Fibroblast of skin of left quadriceps (primary cell): ENCODE data around the gene B3GALT5.

Source experiments
- DNase-seq, 2 experiments: peaks; one replicate each; pipeline ENCODE4 v3.0.0-alpha.2; 2013; ENCODE audit warnings: low read depth in 2 of 2

Gene B3GALT5

DNA sequence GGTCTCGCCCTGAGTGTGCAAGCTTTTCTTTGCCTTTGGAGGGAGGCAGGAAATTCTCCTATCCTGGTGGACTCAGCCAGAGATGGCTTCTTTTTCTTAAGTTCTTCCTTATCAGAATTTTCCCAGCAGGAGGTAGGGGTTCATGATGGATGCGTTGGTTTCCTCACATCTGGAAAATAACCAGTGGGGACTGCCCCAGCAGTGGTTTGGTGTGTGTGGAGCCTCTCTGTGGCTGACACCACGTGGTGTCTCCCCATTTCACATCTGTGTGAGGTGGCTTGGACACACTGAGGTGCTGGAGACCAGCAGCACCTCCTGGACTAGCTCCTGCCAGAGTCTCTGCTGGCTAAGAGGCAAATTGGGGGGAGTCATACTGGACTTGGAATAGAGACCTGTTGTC is 32.6 kb downstream of the B3GALT5 start:
- DNase-seq = no peak

DNA sequence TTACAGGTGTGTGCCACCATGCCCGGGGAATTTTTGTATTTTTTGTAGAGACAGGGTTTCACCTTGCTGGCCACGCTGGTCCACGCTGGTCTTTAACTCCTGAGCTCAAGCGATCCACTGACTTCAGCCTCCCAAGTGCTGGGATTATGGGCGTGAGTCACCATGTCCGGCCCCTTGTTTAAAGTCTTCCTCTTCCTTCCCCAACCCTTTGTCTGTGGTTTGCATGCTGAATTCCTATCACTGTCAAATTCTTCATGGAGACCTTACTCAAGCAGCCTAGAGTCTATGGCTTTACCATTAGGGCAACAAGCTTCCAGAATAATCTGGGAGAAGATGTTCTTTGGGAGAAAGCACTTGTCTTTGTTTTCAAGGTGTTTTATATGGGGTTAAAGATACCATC is 34.7 kb downstream of the B3GALT5 start:
- peak; percentile 52 to 58 for DNase-seq

DNA sequence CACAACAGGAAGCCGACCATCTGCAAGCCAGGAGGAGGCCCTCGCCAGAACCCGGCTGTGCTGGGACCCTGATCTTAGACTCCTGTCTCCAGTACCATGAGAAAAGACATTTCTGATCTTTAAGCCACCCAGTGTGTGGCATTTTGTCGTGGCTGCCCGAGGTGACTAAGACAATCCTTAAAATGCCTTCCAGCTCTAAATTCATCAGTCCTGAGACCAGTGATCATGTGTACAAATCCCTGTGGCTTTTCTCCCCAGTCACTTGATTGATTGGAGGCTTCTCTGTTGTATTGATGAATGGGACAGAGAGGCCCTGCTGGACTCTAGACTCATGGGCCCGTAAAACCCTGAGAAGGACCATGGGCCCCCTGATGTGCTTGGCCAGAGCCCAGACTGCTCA is 36.1 kb downstream of the B3GALT5 start:
- DNase-seq = no peak

DNA sequence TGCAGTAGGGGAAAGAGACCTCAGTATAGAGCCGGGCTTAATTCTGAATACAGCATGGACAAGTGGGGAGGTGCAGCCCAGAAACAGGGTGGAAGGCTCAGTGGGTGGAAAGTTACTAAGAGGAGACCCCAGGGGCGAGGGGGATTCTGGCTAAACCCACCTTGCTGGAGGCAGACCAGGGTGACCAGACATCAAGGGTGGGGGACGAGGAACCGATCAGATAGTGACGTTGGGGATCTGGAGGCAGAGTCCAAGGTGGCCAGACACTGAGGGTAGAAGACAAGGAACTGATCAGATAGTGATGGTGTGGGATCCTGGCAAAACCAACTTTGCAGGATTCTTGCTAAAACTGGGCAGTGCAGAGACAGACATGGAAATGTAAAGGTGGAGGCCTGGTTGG is 36.8 kb downstream of the B3GALT5 start:
- no peak for DNase-seq

DNA sequence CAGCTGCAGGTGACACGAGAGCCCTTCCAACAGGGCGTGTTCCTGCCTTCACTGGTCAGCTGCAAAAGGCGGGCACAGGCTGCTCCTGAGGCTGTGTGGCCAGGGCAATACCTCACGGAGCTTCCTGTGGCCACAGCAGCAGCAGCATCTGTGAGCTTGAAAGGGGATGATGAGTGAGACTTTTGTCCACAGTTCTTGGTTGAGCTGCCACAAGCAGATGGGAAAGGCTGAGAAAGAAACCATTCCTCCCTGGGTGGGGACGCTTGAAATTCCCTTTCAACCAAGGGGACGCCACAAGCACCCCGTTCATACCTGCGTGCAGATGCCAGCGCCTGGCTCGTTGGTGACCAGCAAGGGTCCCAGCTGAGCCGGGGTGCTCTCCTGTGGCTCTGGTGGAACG is 37.6 kb downstream of the B3GALT5 start:
- no peak for DNase-seq

DNA sequence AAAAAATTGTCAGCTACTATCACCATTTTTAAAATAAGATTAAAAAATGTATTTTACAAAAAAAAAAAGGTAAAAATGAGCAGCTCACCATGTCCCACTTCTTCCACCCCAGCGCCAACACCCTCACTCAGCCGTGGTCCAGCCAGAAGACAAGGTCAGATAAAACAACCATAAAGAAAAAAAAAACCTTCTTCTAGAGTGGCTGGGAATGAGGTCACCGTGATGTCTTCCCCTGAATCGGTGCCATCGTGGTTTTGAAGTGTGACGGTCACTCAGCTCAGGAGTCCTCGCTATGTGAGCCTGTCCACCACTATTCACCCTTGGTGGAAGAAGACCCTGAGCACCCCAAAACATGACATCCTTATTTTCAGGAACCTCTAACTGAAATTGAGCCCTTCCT is 38.1 kb downstream of the B3GALT5 start:
- DNase-seq = no peak

DNA sequence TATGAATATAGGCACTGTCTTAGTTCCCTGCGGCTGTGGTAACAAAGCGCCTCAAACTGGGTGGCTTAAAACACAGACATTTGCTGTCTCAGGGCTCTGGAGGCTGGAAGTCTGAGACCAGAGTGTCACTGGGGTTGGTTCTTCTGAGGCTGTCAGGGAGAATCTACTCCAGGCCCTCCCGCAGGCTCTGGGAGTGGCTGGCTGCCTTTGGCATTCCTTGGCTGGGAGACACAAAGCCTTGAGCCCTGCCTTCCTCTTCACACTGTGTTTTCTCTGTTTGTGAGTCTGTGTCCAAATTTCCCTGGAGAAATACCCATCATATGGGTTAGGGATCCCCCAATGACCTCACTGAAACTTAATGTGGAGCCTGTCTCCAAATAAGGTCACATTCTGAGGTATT is 38.5 kb downstream of the B3GALT5 start:
- peak in 1 of 2 experiments; percentile 7 for DNase-seq

DNA sequence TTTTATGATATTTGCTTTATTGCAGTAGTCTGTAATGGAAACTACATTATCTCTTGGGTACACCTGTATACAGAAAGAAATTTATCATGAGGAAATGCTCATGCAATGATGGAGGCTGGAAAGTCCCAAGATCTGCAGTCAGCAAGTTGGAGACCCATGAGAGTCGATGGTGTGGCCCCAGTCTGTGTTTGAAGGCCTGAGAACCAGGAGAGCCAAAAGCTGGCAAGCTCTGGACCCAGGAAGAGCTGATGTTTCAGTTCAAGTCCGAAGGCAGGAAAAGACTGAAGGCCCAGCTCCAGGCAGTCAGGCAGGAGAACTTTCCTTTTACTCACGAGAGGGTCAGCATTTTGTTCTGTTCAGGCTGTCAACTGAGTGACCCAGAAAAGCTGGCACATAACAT is 42.2 kb downstream of the B3GALT5 start:
- no peak for DNase-seq

DNA sequence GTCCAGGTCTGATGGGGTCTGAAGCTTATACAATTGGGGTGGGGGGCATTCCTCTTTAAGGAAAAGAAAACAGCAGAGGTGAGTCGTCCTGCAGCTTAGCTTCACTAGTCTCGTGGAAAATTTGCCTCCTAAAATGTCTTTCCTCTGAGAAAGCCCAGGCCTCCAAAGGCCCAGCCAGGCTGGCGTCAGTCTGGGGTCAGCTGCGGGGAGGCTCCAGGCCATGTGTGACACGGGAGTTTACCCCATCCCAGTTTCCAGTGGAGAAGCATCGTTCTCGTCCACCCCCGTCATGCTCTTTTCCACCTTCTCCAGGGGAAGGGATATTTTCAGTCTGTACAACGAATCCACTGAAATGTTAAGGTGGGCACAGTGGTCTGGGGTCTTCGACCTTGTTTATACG is 42.8 kb downstream of the B3GALT5 start:
- DNase-seq = no peak

DNA sequence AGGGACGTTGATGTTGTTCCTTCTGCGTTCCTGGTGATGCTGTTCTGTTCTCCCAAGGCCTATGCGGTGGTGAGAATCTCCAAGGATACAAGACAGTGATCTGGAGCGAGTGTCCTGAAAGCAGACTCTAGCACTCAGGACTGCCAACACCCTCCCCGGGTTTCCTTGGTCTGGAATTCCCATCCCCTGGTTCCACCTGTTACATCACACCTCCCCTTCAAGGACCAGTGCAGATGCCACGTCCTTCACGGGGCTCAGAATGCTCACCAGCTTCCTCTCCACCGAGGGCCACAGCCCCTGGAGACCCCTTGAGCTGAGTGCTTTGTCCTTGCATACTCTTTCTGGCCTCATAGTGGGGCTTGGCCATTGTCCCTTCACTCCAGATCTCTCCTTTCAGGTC is 43.5 kb downstream of the B3GALT5 start:
- no peak for DNase-seq

DNA sequence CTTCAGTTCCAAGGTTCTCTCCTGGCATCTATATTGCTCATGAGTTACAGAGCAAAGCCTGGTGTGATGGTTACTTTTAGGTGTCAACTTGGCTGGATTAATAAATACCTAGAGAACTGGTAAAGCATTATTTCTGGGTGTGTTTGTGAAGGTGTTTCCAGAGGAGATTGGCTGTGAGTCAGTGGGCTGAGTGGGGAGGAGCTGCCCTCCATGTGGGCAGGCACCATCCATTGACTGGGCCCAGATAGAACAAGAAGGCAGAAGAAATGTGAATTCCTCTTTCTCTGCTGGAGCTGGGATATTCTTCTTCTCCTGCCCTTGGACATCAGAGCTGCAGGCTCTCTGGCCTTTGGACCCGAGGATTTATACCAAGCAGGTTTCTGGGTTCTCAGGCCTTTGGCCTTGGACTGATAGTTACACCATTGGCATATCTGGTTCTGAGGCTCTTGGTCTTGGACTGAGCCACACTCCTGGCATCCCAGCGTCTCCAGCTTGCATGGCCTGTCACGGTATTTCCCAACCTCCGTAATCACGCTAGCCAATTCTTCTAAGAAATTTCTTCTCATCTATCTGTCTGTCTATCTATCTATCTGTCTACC is 44.5 kb downstream of the B3GALT5 start:
- no peak for DNase-seq

DNA sequence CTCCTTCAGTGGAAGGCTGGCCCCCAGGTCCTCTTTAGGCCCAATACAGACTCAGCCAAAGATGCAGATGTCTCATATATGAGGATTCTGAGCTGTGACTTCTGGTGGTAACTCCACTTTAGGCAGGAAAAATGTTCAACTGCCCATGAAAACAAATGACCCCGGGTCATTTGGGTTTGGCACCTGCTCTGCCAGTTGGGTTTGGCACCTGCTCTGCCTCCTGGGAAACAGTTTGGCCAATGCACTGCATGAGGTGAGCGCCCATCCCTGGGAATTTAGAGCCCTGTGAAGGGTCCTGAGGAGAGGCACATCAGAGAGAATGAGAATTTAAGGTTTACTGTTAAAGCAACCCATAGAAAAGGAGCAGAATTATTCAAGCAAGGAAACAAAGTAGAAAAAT is 45.3 kb downstream of the B3GALT5 start:
- no peak for DNase-seq

DNA sequence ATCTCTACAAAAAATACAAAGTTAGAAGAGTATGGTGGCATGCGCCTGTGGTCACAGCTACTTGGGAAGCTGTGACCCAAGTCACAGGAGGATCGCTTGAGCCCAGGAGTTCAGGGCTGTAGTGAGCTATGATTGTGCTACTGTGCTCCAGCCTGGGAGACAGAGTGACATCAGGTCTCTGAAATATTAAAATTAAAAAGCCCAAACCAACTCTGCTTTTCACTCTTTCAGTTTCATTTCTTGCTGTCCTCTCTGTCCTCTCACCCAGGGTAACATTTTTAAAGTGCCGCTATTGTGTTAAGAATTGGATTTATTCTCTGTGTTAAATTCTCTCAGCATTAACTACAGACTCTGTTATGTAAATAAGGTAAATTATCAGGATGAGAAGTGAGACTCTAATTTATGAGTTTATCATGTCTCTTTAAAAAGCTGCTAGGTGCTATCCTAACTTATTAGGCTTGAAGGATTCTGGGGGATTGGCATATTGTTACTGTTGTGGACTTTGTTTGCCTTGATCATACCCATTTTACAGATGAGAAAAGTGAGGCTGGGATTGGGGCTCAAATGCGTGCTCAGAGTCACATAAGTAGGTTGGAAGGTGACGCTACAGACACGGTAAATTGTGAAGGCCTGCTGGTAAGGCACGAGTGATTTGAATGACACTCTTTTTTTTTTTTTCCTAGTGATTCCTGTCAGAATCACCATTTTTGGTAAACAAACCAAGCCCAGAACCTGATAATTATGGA is 46.5 kb downstream of the B3GALT5 start:
- no peak for DNase-seq

DNA sequence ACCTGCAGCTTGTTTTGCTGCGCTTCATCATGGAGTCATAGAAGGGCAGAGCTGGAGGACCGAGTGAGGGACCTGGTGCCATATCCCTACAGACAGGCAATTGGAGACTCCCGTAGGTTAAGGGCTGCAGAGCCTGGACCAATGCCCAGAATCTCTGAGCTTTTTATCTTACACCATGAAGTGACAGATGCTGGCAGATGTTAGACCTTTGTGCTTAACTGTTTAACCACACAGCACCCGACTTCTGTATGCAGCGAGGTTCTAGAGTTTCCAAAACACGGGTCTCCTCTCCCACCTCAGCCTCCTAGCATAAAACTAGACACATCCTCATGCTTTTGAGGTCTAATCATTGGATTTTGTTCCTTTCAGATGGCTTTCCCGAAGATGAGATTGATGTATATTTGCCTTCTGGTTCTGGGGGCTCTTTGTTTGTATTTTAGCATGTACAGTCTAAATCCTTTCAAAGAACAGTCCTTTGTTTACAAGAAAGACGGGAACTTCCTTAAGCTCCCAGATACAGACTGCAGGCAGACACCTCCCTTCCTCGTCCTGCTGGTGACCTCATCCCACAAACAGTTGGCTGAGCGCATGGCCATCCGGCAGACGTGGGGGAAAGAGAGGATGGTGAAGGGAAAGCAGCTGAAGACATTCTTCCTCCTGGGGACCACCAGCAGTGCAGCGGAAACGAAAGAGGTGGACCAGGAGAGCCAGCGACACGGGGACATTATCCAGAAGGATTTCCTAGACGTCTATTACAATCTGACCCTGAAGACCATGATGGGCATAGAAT is 47.6 kb downstream of the B3GALT5 start:
- DNase-seq = peak; percentile 68 to 78

DNA sequence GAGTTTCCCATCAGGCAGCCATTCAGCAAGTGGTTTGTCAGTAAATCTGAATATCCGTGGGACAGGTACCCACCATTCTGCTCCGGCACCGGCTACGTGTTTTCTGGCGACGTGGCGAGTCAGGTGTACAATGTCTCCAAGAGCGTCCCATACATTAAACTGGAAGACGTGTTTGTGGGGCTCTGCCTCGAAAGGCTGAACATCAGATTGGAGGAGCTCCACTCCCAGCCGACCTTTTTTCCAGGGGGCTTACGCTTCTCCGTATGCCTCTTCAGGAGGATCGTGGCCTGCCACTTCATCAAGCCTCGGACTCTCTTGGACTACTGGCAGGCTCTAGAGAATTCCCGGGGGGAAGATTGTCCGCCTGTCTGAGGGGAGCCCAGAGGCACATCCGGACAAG is 48.4 kb downstream of the B3GALT5 start:
- no peak for DNase-seq

DNA sequence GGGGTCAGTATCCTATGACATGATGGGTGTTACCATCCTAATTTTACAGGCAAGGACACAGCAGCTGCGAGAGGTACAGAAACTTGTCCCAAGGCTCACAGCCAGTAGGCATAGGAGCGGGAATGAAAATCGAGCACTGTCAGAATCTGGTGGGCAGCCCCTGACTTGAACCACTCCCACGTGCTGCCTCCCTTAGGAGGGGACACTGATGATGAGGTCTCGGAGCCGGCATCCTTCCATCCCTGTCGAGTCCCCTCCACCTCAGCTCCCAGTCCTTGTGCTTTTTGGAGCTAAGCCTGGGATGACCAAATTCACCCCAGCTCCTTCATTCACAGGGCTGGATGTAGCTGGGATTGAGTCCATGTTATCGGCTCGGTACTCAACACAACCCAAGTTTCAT is 49.0 kb downstream of the B3GALT5 start:
- no peak for DNase-seq

DNA sequence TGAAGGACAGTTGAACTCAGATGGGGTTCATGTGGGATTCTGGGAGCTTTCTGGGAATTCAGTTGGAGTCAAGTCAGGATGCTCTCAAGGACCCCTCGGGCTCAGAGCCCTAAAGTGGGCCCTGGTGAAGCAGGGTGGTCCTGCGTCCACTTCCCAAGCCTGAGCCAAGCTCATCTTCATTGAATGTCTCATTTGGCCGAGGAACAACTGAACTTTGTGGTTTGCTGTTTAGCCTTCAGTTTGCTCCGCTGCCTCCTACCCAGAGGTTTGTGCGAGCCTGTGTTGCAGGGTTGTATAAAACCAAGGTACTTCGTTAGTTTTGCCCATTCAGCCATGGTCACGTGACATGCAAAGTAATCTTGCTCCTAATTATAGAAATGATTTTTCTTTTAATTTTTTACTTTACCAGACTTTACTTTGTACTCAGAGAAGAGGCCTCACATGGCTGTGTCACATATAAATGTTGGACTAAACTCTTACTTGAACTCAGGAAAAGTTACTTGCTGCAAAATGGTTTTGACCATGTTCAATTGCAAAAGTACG is 49.7 kb downstream of the B3GALT5 start:
- no peak for DNase-seq

DNA sequence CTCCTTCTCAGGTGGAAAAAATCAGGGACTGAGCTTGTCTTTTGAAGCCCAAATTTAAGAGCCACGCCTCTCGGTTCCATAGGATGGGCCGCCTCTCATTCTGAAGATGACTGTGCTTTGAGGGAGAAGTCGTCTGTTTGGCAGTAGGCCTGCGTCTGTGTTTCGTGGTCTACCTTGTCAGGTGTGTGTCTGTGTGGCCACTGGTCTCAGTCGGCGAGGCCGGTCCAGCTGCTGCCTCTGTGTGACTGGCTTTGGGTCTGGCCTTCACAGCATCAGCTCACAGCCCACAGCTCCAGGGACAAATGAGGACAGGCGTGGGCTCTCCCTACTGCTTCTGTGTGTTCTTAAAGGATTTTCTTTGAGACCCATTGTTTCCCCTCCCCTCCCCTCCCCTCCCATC is 50.3 kb downstream of the B3GALT5 start:
- DNase-seq = no peak

DNA sequence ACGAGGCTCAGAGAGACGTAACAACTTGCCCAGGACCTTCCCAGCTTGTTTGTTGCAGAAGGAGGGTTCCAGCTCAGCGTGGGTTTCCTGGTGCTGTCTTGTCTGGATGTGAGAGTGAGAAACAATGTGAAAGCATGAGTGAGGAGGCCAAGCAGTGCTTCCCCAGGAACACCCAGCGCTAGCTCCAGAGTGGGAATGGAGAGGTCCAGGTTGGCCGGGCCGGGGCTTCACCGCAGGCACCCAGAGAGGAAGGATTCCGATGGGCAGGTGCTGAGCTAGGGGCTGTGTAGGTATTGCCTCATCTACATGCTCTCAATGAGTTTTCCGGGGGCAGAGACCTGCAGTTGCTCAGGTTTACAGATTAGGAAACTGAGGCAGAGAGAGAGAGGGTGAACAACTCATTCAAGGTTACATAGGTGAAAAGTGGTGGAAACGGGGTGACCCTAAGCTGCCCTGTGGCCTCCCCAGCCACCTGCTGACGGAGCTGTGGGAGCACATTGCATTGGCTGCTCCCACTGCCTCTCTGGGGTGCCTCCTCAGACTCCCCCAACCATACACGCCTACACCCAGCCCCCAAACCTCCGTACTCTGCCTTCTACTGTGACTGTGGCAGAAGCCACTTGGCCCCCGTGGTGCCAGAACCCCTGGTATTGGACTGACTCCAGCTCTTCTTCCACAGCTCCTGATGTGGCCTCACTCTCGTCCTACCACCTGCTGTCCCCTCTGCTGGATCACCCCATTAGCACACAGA is 51.2 kb downstream of the B3GALT5 start:
- no peak for DNase-seq

DNA sequence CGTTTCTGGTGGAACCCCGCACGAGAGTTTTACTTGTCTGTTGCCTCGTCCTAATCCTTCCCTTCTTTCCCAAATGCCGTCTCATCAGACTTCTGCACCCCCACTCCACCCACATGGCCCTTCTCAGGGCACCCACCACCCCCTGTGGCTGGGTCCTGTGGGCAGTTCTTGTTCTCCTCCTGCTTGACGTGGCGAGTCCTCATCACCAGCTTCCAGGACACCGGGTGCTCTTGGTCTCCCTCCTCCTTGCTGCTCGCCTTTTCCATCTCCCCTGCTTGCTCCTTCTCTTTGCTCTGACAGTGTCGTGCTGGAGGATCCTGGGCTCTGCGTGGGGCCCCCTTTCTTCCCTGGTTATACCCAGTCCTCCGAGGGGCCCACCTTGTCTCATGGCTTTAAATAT is 51.8 kb downstream of the B3GALT5 start:
- no peak for DNase-seq

DNA sequence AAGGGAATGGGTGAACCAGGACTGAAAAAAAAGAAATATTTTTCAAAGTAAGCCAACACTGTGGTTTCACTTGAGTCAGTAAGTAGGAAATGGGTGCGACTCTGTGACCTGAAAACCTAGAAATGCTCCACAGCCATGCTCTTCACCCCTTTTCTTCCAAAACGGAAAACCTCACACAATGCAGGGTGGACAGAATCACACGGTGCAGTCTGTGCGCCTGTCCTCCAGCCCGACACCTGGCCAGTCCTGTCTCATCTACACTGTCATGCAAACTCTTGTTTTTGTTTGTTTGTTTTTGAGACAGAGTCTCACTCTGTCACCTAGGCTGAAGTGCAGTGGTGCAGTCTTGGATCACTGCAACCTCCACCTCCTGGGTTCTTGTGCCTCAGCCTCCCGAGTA is 53.3 kb downstream of the B3GALT5 start:
- DNase-seq = no peak

DNA sequence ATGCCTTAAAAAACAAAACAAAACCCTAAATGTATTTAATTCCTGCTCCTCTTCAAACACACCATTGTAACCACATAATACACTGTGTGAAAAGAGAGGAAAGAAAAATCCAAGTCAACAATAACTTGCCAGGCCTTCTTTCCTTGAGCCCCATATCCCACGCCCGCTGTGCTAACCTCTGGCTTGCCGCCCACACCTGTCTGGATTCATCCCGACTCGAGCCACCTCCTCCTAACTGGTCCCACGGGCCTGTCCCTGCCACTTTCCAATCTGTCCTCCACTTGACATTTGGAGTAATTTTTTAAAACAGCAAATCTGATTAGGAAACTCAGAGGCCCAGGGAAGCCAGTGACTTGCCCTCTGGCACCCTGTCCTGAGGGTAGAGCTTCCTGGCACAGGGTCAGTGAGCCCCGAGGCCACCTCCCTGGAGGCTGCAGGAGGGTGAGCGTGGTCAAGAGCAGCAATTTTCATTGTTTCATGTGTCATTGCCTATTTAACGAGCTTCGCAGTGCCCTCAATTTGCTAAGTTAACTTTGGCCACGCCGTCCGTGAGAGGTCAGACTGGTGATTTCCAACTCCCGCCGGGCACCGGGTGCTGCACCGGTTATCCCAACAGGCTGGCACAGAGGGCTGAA is 54.1 kb downstream of the B3GALT5 start:
- DNase-seq = no peak
